ENCODE measurements around the gene KCNV2.

DNA sequence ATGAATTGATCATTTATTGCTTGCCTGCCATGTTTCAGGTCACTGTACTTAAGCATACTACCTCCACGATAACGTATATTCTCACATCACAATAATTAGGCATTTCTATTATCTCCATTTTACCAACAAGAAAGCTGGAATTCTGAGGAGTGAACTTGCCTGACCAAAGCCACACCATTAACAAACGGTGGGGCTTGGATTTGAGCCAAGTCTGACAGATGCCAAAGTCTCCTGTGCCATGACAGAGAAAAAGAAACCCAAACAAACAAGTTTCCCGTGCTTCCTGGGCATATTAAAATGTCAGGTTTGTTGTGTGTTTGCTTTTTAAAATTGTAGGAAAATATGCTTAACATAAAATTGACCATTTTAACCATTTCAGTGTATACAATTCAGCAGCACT is 40.8 kb upstream of the KCNV2 start:
- TF ChIP-seq CTCF (IDR thresholded peaks at IDR 0.05 in 8 of 11, conservative IDR thresholded peaks at IDR 0.05 in 3 of 11) (no peak), POLR2A (IDR thresholded peaks at IDR 0.05) (no peak), POLR2AphosphoS5 (IDR thresholded peaks at IDR 0.05) (no peak)
